Left lung (tissue), 10 donors: ENCODE measurements around the gene PRSS38. TPM values are rescaled to one million over a fixed set of nuclear protein-coding genes. Genes with fewer than 3 reads are reported as not detected.
A peak's percentile ranks its signal among the peaks of the same experiment; 100 is the strongest.

Source experiments
- ATAC-seq: fragments of 200-7000 bp; cut with Tn5 transposase; one replicate; pipeline ENCODE4 v1.9.1; 2020; ENCODE audit warnings: moderate library complexity
- DNase-seq, 4 donors: peaks; one replicate each; pipeline ENCODE4 v3.0.0-alpha.2; 2013 to 2020
- H3K27ac ChIP-seq, 2 donors: fragments of 200-600 bp; sonication (generic) in 1 of 2; one replicate each; pipeline versions ENCODE4 v1.5.0 to v1.8.0; 2020 to 2021
- H3K27me3 ChIP-seq, 2 donors: fragments of 200-600 bp; sonication (generic) in 1 of 2; one replicate each; pipeline versions ENCODE4 v1.5.0 to v1.8.0; 2020 to 2021
- H3K36me3 ChIP-seq, 2 donors: fragments of 200-600 bp; sonication (generic) in 1 of 2; one replicate each; pipeline versions ENCODE4 v1.5.0 to v1.8.0; 2020 to 2021
- H3K4me1 ChIP-seq, 2 donors: fragments of 200-600 bp; one replicate each; pipeline ENCODE4 v1.8.0; 2021
- H3K4me3 ChIP-seq, 2 donors: fragments of 200-600 bp; sonication (generic) in 1 of 2; one replicate each; pipeline versions ENCODE4 v1.5.0 to v1.8.0; 2020 to 2021; ENCODE audit warnings: mild to moderate bottlenecking in 1 of 2
- H3K9me3 ChIP-seq, 2 donors: fragments of 200-600 bp; sonication (generic) in 1 of 2; one replicate each; pipeline versions ENCODE4 v1.5.0 to v1.8.0; 2020 to 2021
- intact Hi-C, 2 donors: fragments of 100-400 bp; cut with DNase I; formaldehyde crosslinking; loops; one replicate each; pipeline versions ENCODE4 v1.11.2 to v1.14.2; 2022
- polyA plus RNA-seq, 6 donors: library from polyadenylated mRNA; unstranded; fragments of 120-200 nt; gene quantifications; one replicate each; pipeline ENCODE4 v1.2.1, GENCODE V29; 2013; ENCODE audit not compliant: insufficient read length in 6 of 6
- total RNA-seq, 2 donors: library from RNA; stranded (reverse); fragmentation: NEBNext Ultra II Directional; extraction: Animal tissue kit (Norgen Biotek cat#: 25700); gene quantifications; one replicate each; pipeline ENCODE4 v1.2.1, GENCODE V29; 2021
- TF ChIP-seq, protein P1 (sequence below), 2 donors: fragments of 200-600 bp; sonication (generic) in 1 of 2; IDR thresholded peaks; one replicate each; pipeline versions ENCODE4 v1.5.0 to v1.8.0; 2021; ENCODE audit warnings: antibody characterized with exemption in 2 of 2
- donor health status: DM: no; HTN: yes; CAD: no.
- donor health status: DM: no; HTN: no; CAD: no.

The PRSS38 gene
- total and polyA plus RNA-seq, 8 donors: not detected

- TF ChIP-seq, protein P1, sequence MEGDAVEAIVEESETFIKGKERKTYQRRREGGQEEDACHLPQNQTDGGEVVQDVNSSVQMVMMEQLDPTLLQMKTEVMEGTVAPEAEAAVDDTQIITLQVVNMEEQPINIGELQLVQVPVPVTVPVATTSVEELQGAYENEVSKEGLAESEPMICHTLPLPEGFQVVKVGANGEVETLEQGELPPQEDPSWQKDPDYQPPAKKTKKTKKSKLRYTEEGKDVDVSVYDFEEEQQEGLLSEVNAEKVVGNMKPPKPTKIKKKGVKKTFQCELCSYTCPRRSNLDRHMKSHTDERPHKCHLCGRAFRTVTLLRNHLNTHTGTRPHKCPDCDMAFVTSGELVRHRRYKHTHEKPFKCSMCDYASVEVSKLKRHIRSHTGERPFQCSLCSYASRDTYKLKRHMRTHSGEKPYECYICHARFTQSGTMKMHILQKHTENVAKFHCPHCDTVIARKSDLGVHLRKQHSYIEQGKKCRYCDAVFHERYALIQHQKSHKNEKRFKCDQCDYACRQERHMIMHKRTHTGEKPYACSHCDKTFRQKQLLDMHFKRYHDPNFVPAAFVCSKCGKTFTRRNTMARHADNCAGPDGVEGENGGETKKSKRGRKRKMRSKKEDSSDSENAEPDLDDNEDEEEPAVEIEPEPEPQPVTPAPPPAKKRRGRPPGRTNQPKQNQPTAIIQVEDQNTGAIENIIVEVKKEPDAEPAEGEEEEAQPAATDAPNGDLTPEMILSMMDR (IDR thresholded peaks at IDR 0.05): no peak
- ATAC-seq (no peak), DNase-seq (peak in 1 of 4 donors; percentile 60)
- Histone ChIP-seq H3K4me3 (no peak overlapping the region), H3K36me3 (peaks cover 0 to 41% of the 10 kb centered on the region in 2 donors), H3K27ac (no peak overlapping the region), H3K27me3 (no peaks in the 10 kb centered on the region), H3K9me3 (no peaks in the 10 kb centered on the region), H3K4me1 (no peaks in the 10 kb centered on the region)
- intact Hi-C loops: no loop called here
Measured at GRCh38 chr1:227779021-227779441, 36.4 kb upstream of the PRSS38 start.

DNA sequence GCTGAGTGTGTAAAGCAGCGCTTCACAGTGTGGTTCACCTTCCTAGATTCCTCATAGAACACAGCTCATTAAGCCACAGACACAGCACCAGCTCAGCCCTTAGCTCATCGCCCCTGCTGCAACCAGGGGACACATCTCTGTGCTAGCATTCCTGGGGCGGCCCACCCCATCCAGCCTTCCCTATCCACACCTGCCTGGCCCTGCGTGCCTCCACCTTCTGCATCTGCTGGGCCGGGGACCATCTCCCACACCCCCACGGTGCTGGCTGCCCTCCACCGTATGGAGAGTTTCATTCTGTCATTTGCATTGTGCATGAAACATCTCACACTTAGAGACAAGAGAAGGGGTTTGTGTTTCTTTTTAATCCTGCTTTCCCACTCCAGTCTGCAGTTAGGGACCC lies 35.8 kb upstream of the PRSS38 start:
- Histone ChIP-seq H3K27me3 (no peaks in the 10 kb centered on the region), H3K36me3 (peaks cover 0 to 37% of the 10 kb centered on the region in 2 donors), H3K4me1 (no peaks in the 10 kb centered on the region), H3K27ac (no peak overlapping the region), H3K4me3 (no peak overlapping the region), H3K9me3 (no peaks in the 10 kb centered on the region)
- DNase-seq (peak in 1 of 4 donors; percentile 61), ATAC-seq (no peak)
- intact Hi-C loops: no loop called here
- TF ChIP-seq, protein P1 (IDR thresholded peaks at IDR 0.05): no peak

- Histone ChIP-seq H3K27me3 (peaks cover 0 to 3% of the 10 kb centered on the region in 2 donors), H3K9me3 (no peaks in the 10 kb centered on the region), H3K27ac (no peak overlapping the region), H3K36me3 (peaks cover 0 to 31% of the 10 kb centered on the region in 2 donors), H3K4me3 (no peak overlapping the region), H3K4me1 (no peaks in the 10 kb centered on the region)
- TF ChIP-seq, protein P1 (IDR thresholded peaks at IDR 0.05): no peak
- no peak for ATAC-seq
- peak in 1 of 4 donors; percentile 58 for DNase-seq
- intact Hi-C loops: no loop called here
Measured at GRCh38 chr1:227780101-227781044, 35.1 kb upstream of the PRSS38 start.

DNA sequence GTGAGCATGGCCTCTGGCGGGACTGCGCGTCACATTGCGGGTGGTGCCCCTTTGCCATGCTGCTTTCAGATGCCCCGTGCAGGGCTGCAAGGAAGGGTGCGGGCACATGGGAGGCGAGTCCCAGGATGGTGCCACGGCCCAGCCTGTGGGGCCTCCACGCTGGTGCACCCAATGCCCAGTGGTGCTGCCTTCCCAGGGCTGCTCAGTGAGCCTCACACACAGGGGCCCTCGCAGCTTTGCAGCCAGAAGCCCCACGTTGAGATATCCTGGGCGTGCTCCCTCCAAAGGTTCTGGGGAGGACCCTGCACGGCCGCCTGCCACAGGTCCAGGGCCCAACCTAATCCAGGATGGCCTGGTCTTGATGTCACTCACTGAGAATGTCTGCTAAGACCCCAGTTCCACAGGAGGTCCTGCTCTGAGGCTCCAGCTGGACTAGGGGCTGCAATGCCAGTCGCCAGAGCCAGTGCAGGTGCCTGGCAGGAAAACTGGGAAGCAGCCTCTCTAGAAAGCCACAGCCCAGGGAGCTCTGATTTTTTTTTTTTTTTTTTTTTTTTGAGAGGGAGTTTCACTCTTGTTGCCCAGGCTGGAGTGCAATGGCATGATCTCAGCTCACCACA lies 34.1 kb upstream of the PRSS38 start:
- TF ChIP-seq, protein P1 (IDR thresholded peaks at IDR 0.05): no peak
- Histone ChIP-seq H3K27me3 (peaks cover 0 to 14% of the 10 kb centered on the region in 2 donors), H3K4me1 (peaks cover under 1 to 1% of the 10 kb centered on the region in 2 donors), H3K4me3 (no peak overlapping the region), H3K27ac (no peak overlapping the region), H3K36me3 (peaks cover 0 to 20% of the 10 kb centered on the region in 2 donors), H3K9me3 (no peaks in the 10 kb centered on the region)
- intact Hi-C loops: no loop called here
- DNase-seq (peak in 1 of 4 donors; percentile 73), ATAC-seq (no peak)

DNA sequence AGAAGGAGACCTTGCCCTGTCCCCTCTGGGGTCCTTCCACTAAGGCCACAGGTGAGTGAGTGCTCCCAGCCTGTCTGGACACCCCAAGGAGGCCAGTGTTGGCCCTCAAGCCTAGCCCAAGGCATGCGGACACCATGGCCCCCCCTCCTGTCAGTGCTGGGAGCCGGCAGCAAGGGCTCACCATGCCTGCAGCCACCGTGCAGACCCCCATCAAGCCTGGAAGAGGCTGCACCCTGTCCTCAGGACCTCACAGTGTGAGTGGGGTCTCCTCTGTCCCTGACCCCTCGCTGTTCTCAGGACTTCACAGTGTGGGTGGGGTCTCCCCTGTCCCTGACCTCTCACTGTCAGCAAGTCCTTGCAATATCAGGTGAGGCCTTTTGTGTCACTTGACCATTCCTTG lies 33.2 kb upstream of the PRSS38 start:
- peaks cover 0 to 22% of the 10 kb centered on the region in 2 donors for H3K27me3 ChIP-seq
- H3K27ac ChIP-seq: no peak overlapping the region
- peaks cover 0 to 14% of the 10 kb centered on the region in 2 donors for H3K36me3 ChIP-seq
- peaks cover 8 to 9% of the 10 kb centered on the region in 2 donors for H3K4me1 ChIP-seq
- H3K9me3 ChIP-seq: no peaks in the 10 kb centered on the region
- intact Hi-C loops: no loop called here
- TF ChIP-seq, protein P1 (IDR thresholded peaks at IDR 0.05): no peak
- no peak overlapping the region for H3K4me3 ChIP-seq
- DNase-seq (peak in 1 of 4 donors; percentile 57), ATAC-seq (no peak)
